AG04449 (cell line): ENCODE results near the gene IL34.

Source experiments
- CTCF ChIA-PET: fragments of 350-600 bp; formaldehyde crosslinking; extraction: SDS; loops from one replicate; lab custom pipeline; 2021; ENCODE audit warnings: antibody characterized with exemption; lab: Yijun Ruan, JAX
- POLR2A ChIA-PET: fragments of 400-600, 350-600 bp; formaldehyde crosslinking; extraction: SDS; loops from one replicate; lab custom pipeline; 2020; ENCODE audit warnings: antibody characterized with exemption, inconsistent platforms; lab: Yijun Ruan, JAX
- DNase-seq: peaks from one replicate; pipeline ENCODE4 v3.0.0-alpha.2; 2010; ENCODE audit warnings: low read depth, low spot score
- H3K4me3 ChIP-seq: 2 replicates; pipeline ENCODE4 v1.5.1; 2011; ENCODE audit warnings: low read depth, mild to moderate bottlenecking, control low read depth, low read length
- CTCF ChIP-seq: IDR thresholded peaks from one replicate; pipeline ENCODE4 v1.5.1; 2011; ENCODE audit warnings: mild to moderate bottlenecking, moderate library complexity, low read length, control low read depth, inconsistent platforms; ENCODE audit not compliant: insufficient read depth; ENCODE audit errors: missing control alignments

Gene IL34

GRCh38 chr16:70692130-70692872 is 45.9 kb downstream of the IL34 start:
- no peak for TF ChIP-seq CTCF

DNA sequence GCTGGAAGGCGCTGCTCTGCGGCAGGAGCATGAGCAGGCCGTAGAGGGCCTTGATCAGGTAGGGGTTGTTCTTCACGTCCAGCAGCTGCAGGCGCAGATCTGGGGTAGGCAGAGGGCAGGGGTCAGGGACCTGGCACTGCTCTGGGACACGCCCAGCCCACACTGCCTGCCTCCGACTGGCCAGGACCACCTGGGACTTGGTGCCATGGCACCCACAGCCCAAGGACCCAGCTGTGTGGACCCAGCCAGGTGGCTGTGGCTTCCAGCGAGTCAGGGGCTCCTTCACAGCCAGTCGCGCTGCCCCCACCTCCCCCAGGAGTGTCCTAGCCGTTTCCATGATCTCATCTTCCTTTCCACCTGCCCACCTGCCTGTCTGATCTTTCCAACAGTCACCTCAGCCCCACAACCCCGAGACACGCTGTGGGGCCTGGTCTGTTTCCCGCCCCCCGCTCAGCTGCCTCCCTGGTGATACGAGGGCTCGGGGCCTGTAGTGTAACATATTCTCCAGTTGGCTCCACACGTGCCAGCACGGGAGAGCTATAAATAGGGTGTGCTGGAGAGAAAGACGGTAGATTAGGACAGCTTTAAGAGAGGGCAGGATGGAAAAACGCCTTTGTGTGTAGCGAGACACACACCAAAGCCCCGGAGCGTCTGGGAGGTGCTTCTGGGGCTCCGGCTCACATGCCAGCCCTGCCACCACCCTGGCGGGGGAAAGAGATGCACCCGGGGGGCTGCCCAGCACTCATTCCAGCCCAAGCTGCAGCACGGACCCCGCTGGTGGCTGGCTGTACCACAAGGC is 46.7 kb downstream of the IL34 start:
- H3K4me3 ChIP-seq, result no peak overlapping the region
- POLR2A ChIA-PET, result interaction anchor here (1.0 to 1.9 kb wide), 2 partner anchors 10 to 22 kb away, joined by 5 read pairs; no protein-coding TSS in a partner anchor
- DNase-seq, result no peak
- TF ChIP-seq CTCF, result no peak
- CTCF ChIA-PET, result interaction anchor here (0.7 to 3.5 kb wide), 7 partner anchors 8 to 78 kb away, joined by 3 to 25 read pairs (median 3); no protein-coding TSS in a partner anchor

More at GRCh38 chr16:70692130-70692872, 45.9 kb downstream of the IL34 start:
- ChIA-PET POLR2A (interaction anchor here (0.6 to 1.9 kb wide), 2 partner anchors 23 to 68 kb away, joined by 4 to 5 read pairs; no protein-coding TSS in a partner anchor), CTCF (interaction anchor here (0.7 to 3.5 kb wide), 6 partner anchors 9 to 79 kb away, joined by 3 to 25 read pairs (median 4); no protein-coding TSS in a partner anchor)
- DNase-seq, result no peak
- H3K4me3 ChIP-seq, result no peak overlapping the region

DNA sequence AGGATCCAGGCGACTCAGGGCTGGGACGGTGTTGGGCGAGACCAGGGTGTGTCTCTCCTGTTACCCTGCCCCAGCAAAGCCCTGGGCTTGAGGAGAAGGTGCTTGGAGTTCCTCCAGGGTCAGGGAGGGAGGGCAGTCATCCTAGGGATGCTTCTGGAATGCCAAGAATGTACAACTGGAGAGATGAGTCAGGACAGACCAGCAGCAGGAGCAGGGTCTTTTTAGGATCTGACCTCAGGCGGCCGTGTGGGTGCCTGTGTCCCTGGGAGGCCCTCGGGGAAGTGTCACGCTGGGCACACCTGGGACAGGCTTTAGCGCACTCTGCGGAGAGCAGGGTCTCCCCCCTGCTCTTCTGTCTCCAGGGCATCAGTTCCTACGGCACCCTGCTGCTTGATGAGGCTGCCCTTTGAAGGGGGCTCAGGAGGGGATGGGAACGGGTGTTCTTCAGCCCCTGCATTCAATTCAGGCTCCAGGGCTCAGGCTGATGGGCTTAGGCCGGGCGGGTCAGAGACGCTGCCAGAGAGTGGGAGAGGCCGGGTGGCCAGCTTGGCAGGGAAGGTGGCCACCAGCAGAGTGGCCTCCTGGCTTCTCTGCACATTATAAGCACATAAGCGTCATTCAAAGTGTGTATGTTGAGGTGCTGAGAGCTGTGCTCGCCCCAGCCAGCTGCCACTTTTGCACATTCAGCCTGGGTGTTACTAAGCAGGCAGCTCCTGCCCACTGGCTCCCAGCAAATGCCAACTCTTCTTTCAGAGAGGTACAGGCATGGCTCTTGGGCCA is 47.9 kb downstream of the IL34 start:
- DNase-seq, result no peak
- CTCF ChIA-PET, result interaction anchor here (1.8 to 3.5 kb wide), 3 partner anchors 44 to 77 kb away, joined by 10 to 25 read pairs (median 14); no protein-coding TSS in a partner anchor
- TF ChIP-seq CTCF, result no peak
- H3K4me3 ChIP-seq, result no peak overlapping the region
- POLR2A ChIA-PET, result no interaction called here

GRCh38 chr16:70694868-70695218 is 48.5 kb downstream of the IL34 start:
- CTCF ChIA-PET, result interaction anchor here (1.8 kb wide), 1 partner anchor 76 kb away, joined by 10 read pairs; no protein-coding TSS in a partner anchor
- H3K4me3 ChIP-seq, result no peak overlapping the region
- DNase-seq, result no peak
- TF ChIP-seq CTCF, result no peak
- POLR2A ChIA-PET, result no interaction called here

DNA sequence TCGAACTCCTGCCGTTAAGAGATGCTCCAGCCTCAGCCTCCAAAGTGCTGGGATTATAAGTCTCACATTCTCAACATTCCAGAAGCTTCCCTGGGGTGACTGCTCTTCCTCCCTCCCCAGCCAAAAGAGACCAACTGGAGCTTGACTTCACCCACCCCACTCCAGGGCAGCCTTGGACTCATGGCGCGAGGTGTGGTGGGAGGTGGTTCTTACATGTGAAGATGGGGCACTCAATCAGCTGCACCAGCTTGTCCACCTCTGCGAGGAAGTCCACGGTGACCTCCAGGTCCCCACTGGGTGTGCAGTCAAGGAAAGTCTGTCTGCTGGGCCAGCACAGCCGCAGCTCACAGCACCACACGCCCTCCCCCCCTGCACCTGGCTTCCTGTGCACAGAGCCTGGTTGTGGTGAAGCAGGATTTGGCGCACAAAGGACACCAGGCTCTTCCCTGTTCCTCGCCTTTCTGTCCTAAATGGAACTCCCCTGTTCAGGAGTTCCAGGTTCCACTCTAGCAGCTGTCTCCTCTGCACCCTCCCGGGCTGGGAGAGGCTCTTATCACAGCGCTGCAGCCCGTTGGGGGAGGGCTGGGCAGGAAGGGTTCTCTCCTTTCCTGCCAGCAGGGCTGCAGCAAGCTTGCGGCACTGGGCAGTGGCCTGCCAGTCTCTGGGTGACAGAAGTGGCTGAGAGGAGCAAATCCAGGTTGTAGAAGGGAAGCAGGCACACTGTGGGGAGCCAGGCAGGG is 49.1 kb downstream of the IL34 start:
- POLR2A ChIA-PET, result no interaction called here

More for the DNA sequence above, 49.1 kb downstream of the IL34 start:
- H3K4me3 ChIP-seq, result no peak overlapping the region
- DNase-seq, result no peak
- TF ChIP-seq CTCF, result no peak
- CTCF ChIA-PET, result interaction anchor here (1.8 kb wide), 1 partner anchor 75 kb away, joined by 10 read pairs; no protein-coding TSS in a partner anchor
